ENCODE data around the gene TEX29. TPM values are rescaled to one million over a fixed set of nuclear protein-coding genes. Genes with fewer than 3 reads are reported as not detected.

Gene TEX29
- total RNA-seq, 1 experiment from 2014 or later: 0.33 TPM

- H3K79me1 ChIP-seq (ENCODE audit: insufficient read depth, low read depth, low read length, poor library complexity, severe bottlenecking): no peaks in the 10 kb centered on the region
Observed at GRCh38 chr13:111361046-111361872, 40.8 kb downstream of the TEX29 start.

More at GRCh38 chr13:111361046-111361872, 40.8 kb downstream of the TEX29 start:
- Histone ChIP-seq H3K18ac (ENCODE audit: insufficient read length, low read depth, low read length) (no peak overlapping the region), H3K9me3 (ENCODE audit: control insufficient read depth, low read depth, low read length) (no peaks in the 10 kb centered on the region), H2AFZ (ENCODE audit: low read length) (no peak overlapping the region), H2BK12ac (ENCODE audit: insufficient read length, low read depth, low read length) (no peak overlapping the region), H3K27me3 (ENCODE audit: insufficient read depth, low read length) (no peaks in the 10 kb centered on the region), H3K27ac (ENCODE audit: insufficient read length, low read depth, low read length) (no peak overlapping the region), H2BK5ac (ENCODE audit: insufficient read length, low read length) (no peak overlapping the region), H4K5ac (ENCODE audit: insufficient read length, low read depth, low read length) (no peak overlapping the region), H3K4me2 (ENCODE audit: insufficient read depth, insufficient read length, low read length) (no peak overlapping the region), H3T11ph (ENCODE audit: low read length) (no peak overlapping the region), H2BK15ac (ENCODE audit: low read depth, low read length) (no peak overlapping the region), H4K91ac (ENCODE audit: insufficient read length, low read depth, low read length) (no peak overlapping the region), H2BK120ac (ENCODE audit: low read depth, low read length, poor library complexity, severe bottlenecking) (no peak overlapping the region), H3K79me2 (ENCODE audit: insufficient read depth, low read length) (0 out of 2 replicates have a peak, but pooled peaks cover 1% of the 10 kb centered on the region), H3K14ac (ENCODE audit: insufficient read depth, low read length) (no peak overlapping the region; the same call in 1 of the 2 replicates), H3K4ac (ENCODE audit: low read depth, low read length) (no peak overlapping the region), H3K4me1 (ENCODE audit: insufficient read depth, low read length) (peaks cover 3% of the 10 kb centered on the region; the same call in 1 of the 2 replicates), H4K20me1 (ENCODE audit: control insufficient read depth, insufficient read depth, insufficient read length) (no peaks in the 10 kb centered on the region), H3K56ac (ENCODE audit: insufficient read length, low read depth, low read length) (no peak overlapping the region), H4K8ac (replicated peaks; ENCODE audit: insufficient read length, low read depth, low read length) (no peak overlapping the region), H2AK5ac (ENCODE audit: insufficient read length, low read length) (no peak overlapping the region), H3K23ac (ENCODE audit: insufficient read length, low read depth, low read length) (no peak overlapping the region), H2BK20ac (ENCODE audit: low read depth, low read length, poor library complexity, severe bottlenecking) (no peak overlapping the region), H3K23me2 (ENCODE audit: insufficient read length, low read depth, low read length, poor library complexity, severe bottlenecking) (no peaks in the 10 kb centered on the region), H3K9ac (ENCODE audit: extremely low read depth, insufficient read length, low read length) (no peak overlapping the region)
- no peak overlapping the region; a peak in 1 of 5 replicates for H3K4me3 Mint-ChIP-seq
- no peaks in the 10 kb centered on the region for H3K36me3 Mint-ChIP-seq (ENCODE audit: insufficient read depth in 1 of 3, low read depth in 3 of 3)
- TF ChIP-seq CTCF (conservative IDR thresholded peaks at IDR 0.05): no peak
- H3K27me3 Mint-ChIP-seq (ENCODE audit: low read depth): peaks cover 7% of the 10 kb centered on the region
- no peaks in the 10 kb centered on the region for H3K9me3 Mint-ChIP-seq
- no peak for DNase-seq
- H3K27ac Mint-ChIP-seq: peak overlapping the region in 1 of 3 experiments; percentile 65; a peak in 1 of 7 replicates
- H3K4me1 Mint-ChIP-seq: peaks cover 12 to 17% of the 10 kb centered on the region in 2 experiments
- no CpG with 5 or more reads among the region's 20 CpGs for WGBS (ENCODE audit: extremely low coverage, insufficient read length, low lambda C conversion rate)
